Stimulated activated effector memory CD8-positive, alpha-beta T cell treated with anti-CD3 and anti-CD28 coated beads, Interleukin-12 subunit alpha, Interleukin-12 subunit beta, amount 100 ng/mL, for 72 hours (primary cell): Measurements from ENCODE around the gene IARS2.
"Not testable (repeated sequence)": the region's sequence is repeated elsewhere in the genome, so short reads cannot be mapped to it uniquely, and the experiment has no call there.

Experiments
- ATAC-seq: fragments of 150-1000 bp; cut with Tn5 transposase; 2 replicates; pipeline ENCODE4 v1.10.0; 2021
- DNase-seq, 2 donors: peaks; one replicate each; pipeline ENCODE4 v3.0.0; 2021 to 2022; ENCODE audit warnings: low spot score in 2 of 2
- H3K27ac Mint-ChIP-seq: one replicate; pipeline ENCODE4 v1.8.0; 2022; ENCODE audit warnings: mild to moderate bottlenecking, mixed read lengths
- H3K36me3 Mint-ChIP-seq: one replicate; pipeline ENCODE4 v1.8.0; 2022; ENCODE audit warnings: mild to moderate bottlenecking, mixed read lengths
- H3K4me1 Mint-ChIP-seq: one replicate; pipeline ENCODE4 v1.8.0; 2022; ENCODE audit warnings: mixed read lengths
- H3K4me3 Mint-ChIP-seq: one replicate; pipeline ENCODE4 v1.8.0; 2022; ENCODE audit warnings: mild to moderate bottlenecking, mixed read lengths
- H3K9me3 Mint-ChIP-seq: one replicate; pipeline ENCODE4 v1.8.0; 2022; ENCODE audit warnings: mixed read lengths

The IARS2 gene

GRCh38 chr1:220135755-220136154 lies 41.8 kb downstream of the IARS2 start:
- no peak for DNase-seq
- Mint-ChIP-seq H3K27ac (peak overlapping the region; percentile 32), H3K36me3 (peaks cover 97% of the 10 kb centered on the region), H3K4me1 (no peaks in the 10 kb centered on the region), H3K4me3 (no peak overlapping the region), H3K9me3 (no peaks in the 10 kb centered on the region)
- ATAC-seq, result no peak

GRCh38 chr1:220137019-220137786 lies 43.3 kb downstream of the IARS2 start:
- no peaks in the 10 kb centered on the region for H3K9me3 Mint-ChIP-seq
- H3K36me3 Mint-ChIP-seq, result peaks cover 100% of the 10 kb centered on the region
- peak; percentile 54 for ATAC-seq
- H3K27ac Mint-ChIP-seq, result peak overlapping the region; percentile 71
- no peak overlapping the region for H3K4me3 Mint-ChIP-seq
- no peaks in the 10 kb centered on the region for H3K4me1 Mint-ChIP-seq
- DNase-seq, result no peak

- Mint-ChIP-seq H3K36me3 (peaks cover 97% of the 10 kb centered on the region), H3K4me1 (no peaks in the 10 kb centered on the region), H3K4me3 (no peak overlapping the region), H3K27ac (peak overlapping the region; percentile 54), H3K9me3 (no peaks in the 10 kb centered on the region)
- ATAC-seq (no peak), DNase-seq (no peak)
These were observed 46.0 kb downstream of the IARS2 start for GRCh38 chr1:220139966-220140365.

GRCh38 chr1:220144051-220144450 lies 50.1 kb downstream of the IARS2 start:
- H3K27ac Mint-ChIP-seq, result no peak overlapping the region
- DNase-seq, result no peak
- H3K4me1 Mint-ChIP-seq, result no peaks in the 10 kb centered on the region
- H3K36me3 Mint-ChIP-seq, result peaks cover 95% of the 10 kb centered on the region
- no peak for ATAC-seq
- H3K9me3 Mint-ChIP-seq, result no peaks in the 10 kb centered on the region
- H3K4me3 Mint-ChIP-seq, result no peak overlapping the region

GRCh38 chr1:220149742-220150141 lies 55.8 kb downstream of the IARS2 start:
- H3K27ac Mint-ChIP-seq, result peak overlapping the region; percentile 23
- peak; percentile 42 for ATAC-seq
- DNase-seq, result no peak
- H3K9me3 Mint-ChIP-seq, result no peaks in the 10 kb centered on the region
- H3K4me1 Mint-ChIP-seq, result no peaks in the 10 kb centered on the region
- H3K36me3 Mint-ChIP-seq, result peaks cover 92% of the 10 kb centered on the region
- H3K4me3 Mint-ChIP-seq, result no peak overlapping the region

- Mint-ChIP-seq H3K4me1 (peaks cover 3% of the 10 kb centered on the region), H3K36me3 (peaks cover 85% of the 10 kb centered on the region), H3K9me3 (no peaks in the 10 kb centered on the region), H3K4me3 (no peak overlapping the region), H3K27ac (no peak overlapping the region)
- ATAC-seq (no peak), DNase-seq (no peak)
These were observed 57.5 kb downstream of the IARS2 start for GRCh38 chr1:220151454-220151853.

GRCh38 chr1:220153147-220153546 lies 59.2 kb downstream of the IARS2 start:
- no peak for DNase-seq
- peaks cover 84% of the 10 kb centered on the region for H3K36me3 Mint-ChIP-seq
- peaks cover 10% of the 10 kb centered on the region for H3K4me1 Mint-ChIP-seq
- ATAC-seq, result no peak
- H3K4me3 Mint-ChIP-seq, result no peak overlapping the region
- no peak overlapping the region for H3K27ac Mint-ChIP-seq
- no peaks in the 10 kb centered on the region for H3K9me3 Mint-ChIP-seq

GRCh38 chr1:220156620-220157146 lies 62.8 kb downstream of the IARS2 start:
- peak overlapping the region; percentile 63 for H3K27ac Mint-ChIP-seq
- DNase-seq, result no peak

GRCh38 chr1:220157738-220158137 lies 63.8 kb downstream of the IARS2 start:
- Mint-ChIP-seq H3K27ac (peak overlapping the region; percentile 12), H3K9me3 (no peaks in the 10 kb centered on the region), H3K4me1 (peaks cover 16% of the 10 kb centered on the region), H3K36me3 (peaks cover 64% of the 10 kb centered on the region), H3K4me3 (no peak overlapping the region)
- ATAC-seq, result no peak
- no peak for DNase-seq

More at GRCh38 chr1:220156620-220157146, 62.8 kb downstream of the IARS2 start:
- peaks cover 16% of the 10 kb centered on the region for H3K4me1 Mint-ChIP-seq
- peaks cover 73% of the 10 kb centered on the region for H3K36me3 Mint-ChIP-seq
- peak overlapping the region; percentile 3 for H3K4me3 Mint-ChIP-seq
- H3K9me3 Mint-ChIP-seq, result no peaks in the 10 kb centered on the region
- peak; percentile 79 for ATAC-seq

GRCh38 chr1:220158530-220158929 lies 64.6 kb downstream of the IARS2 start:
- Mint-ChIP-seq H3K36me3 (peaks cover 57% of the 10 kb centered on the region), H3K27ac (peak overlapping the region; percentile 12), H3K4me1 (peaks cover 16% of the 10 kb centered on the region)
- ATAC-seq, DNase-seq, H3K9me3 Mint-ChIP-seq, H3K4me3 Mint-ChIP-seq: not testable (repeated sequence)

GRCh38 chr1:220159041-220159440 lies 65.1 kb downstream of the IARS2 start:
- no peak for DNase-seq
- ATAC-seq, result no peak
- no peak overlapping the region for H3K4me3 Mint-ChIP-seq
- H3K36me3 Mint-ChIP-seq, result peaks cover 52% of the 10 kb centered on the region
- H3K27ac Mint-ChIP-seq, result no peak overlapping the region
- H3K9me3 Mint-ChIP-seq, result no peaks in the 10 kb centered on the region
- peaks cover 16% of the 10 kb centered on the region for H3K4me1 Mint-ChIP-seq

GRCh38 chr1:220160027-220160426 lies 66.1 kb downstream of the IARS2 start:
- H3K27ac Mint-ChIP-seq, result no peak overlapping the region
- H3K4me1 Mint-ChIP-seq, result peaks cover 16% of the 10 kb centered on the region
- peaks cover 50% of the 10 kb centered on the region for H3K36me3 Mint-ChIP-seq
- DNase-seq (no peak), ATAC-seq (no peak)
- no peaks in the 10 kb centered on the region for H3K9me3 Mint-ChIP-seq
- H3K4me3 Mint-ChIP-seq, result no peak overlapping the region

GRCh38 chr1:220164116-220164515 lies 70.2 kb downstream of the IARS2 start:
- Mint-ChIP-seq H3K4me1 (no peaks in the 10 kb centered on the region), H3K9me3 (no peaks in the 10 kb centered on the region), H3K27ac (no peak overlapping the region), H3K4me3 (no peak overlapping the region), H3K36me3 (peaks cover 57% of the 10 kb centered on the region)
- DNase-seq (no peak), ATAC-seq (no peak)

GRCh38 chr1:220164517-220164916 lies 70.6 kb downstream of the IARS2 start:
- DNase-seq, result no peak
- Mint-ChIP-seq H3K4me1 (no peaks in the 10 kb centered on the region), H3K36me3 (peaks cover 57% of the 10 kb centered on the region), H3K4me3 (no peak overlapping the region), H3K27ac (no peak overlapping the region), H3K9me3 (no peaks in the 10 kb centered on the region)
- no peak for ATAC-seq

- no peak for DNase-seq
- H3K4me1 Mint-ChIP-seq, result no peaks in the 10 kb centered on the region
- no peak overlapping the region for H3K4me3 Mint-ChIP-seq
- H3K27ac Mint-ChIP-seq, result no peak overlapping the region
- ATAC-seq, result no peak
- peaks cover 75% of the 10 kb centered on the region for H3K36me3 Mint-ChIP-seq
- H3K9me3 Mint-ChIP-seq, result no peaks in the 10 kb centered on the region
These were observed 72.9 kb downstream of the IARS2 start for GRCh38 chr1:220166853-220167252.

GRCh38 chr1:220169887-220170286 lies 76.0 kb downstream of the IARS2 start:
- not testable (repeated sequence) for H3K27ac Mint-ChIP-seq, H3K4me1 Mint-ChIP-seq, H3K9me3 Mint-ChIP-seq, H3K4me3 Mint-ChIP-seq, DNase-seq, ATAC-seq
- peaks cover 96% of the 10 kb centered on the region for H3K36me3 Mint-ChIP-seq
